Measurements from ENCODE around the gene DGKZ. TPM values are rescaled to one million over a fixed set of nuclear protein-coding genes. Genes with fewer than 3 reads are reported as not detected.

DGKZ gene
- total RNA-seq, 1 experiment from 2014 or later, result 68.9 TPM

GRCh38 chr11:46421257-46421880 is 74.1 kb downstream of the DGKZ start:
- H3K27ac Mint-ChIP-seq, result no peak overlapping the region; a peak in 1 of 7 replicates
- no peaks in the 10 kb centered on the region for H3K27me3 Mint-ChIP-seq (ENCODE audit: low read depth)

More at GRCh38 chr11:46421257-46421880, 74.1 kb downstream of the DGKZ start:
- no peaks in the 10 kb centered on the region for H3K23me2 ChIP-seq (ENCODE audit: insufficient read length, low read depth, low read length, poor library complexity, severe bottlenecking)
- Mint-ChIP-seq H3K9me3 (no peaks in the 10 kb centered on the region), H3K4me1 (peaks cover 6 to 25% of the 10 kb centered on the region in 2 experiments), H3K4me3 (no peak overlapping the region), H3K36me3 (ENCODE audit: insufficient read depth in 1 of 3, low read depth in 3 of 3) (peaks cover 5 to 30% (median 7%) of the 10 kb centered on the region in 3 experiments; a peak in 4 of 7 replicates)
- H3K23ac ChIP-seq (ENCODE audit: insufficient read length, low read depth, low read length), result no peak overlapping the region
- no peak overlapping the region for H3K14ac ChIP-seq (ENCODE audit: insufficient read depth, low read length)
- no peak overlapping the region for H3T11ph ChIP-seq (ENCODE audit: low read length)
- no peak for DNase-seq
- no peak overlapping the region for H2BK20ac ChIP-seq (ENCODE audit: low read depth, low read length, poor library complexity, severe bottlenecking)
- no peak overlapping the region for H3K4ac ChIP-seq (ENCODE audit: low read depth, low read length)
- H3K27me3 ChIP-seq (ENCODE audit: insufficient read depth, low read length), result no peaks in the 10 kb centered on the region
- no CpG with 5 or more reads among the region's 8 CpGs for WGBS (ENCODE audit: extremely low coverage, insufficient read length, low lambda C conversion rate)
- H4K5ac ChIP-seq (ENCODE audit: insufficient read length, low read depth, low read length), result no peak overlapping the region
- H3K9me3 ChIP-seq (ENCODE audit: control insufficient read depth, low read depth, low read length), result no peaks in the 10 kb centered on the region
- no peak overlapping the region for H2BK15ac ChIP-seq (ENCODE audit: low read depth, low read length)
- H4K91ac ChIP-seq (ENCODE audit: insufficient read length, low read depth, low read length), result no peak overlapping the region
- no peak overlapping the region for H2AFZ ChIP-seq (ENCODE audit: low read length)
- no peak overlapping the region for H3K4me2 ChIP-seq (ENCODE audit: insufficient read depth, insufficient read length, low read length)
- no peaks in the 10 kb centered on the region for H3K4me1 ChIP-seq (ENCODE audit: insufficient read depth, low read length)
- H3K56ac ChIP-seq (ENCODE audit: insufficient read length, low read depth, low read length), result no peak overlapping the region
- no peak overlapping the region for H4K8ac ChIP-seq (replicated peaks; ENCODE audit: insufficient read length, low read depth, low read length)
- no peak for TF ChIP-seq CTCF (conservative IDR thresholded peaks at IDR 0.05)
- no peak overlapping the region for H2AK5ac ChIP-seq (ENCODE audit: insufficient read length, low read length)
- H3K9ac ChIP-seq (ENCODE audit: extremely low read depth, insufficient read length, low read length), result no peak overlapping the region
- H3K18ac ChIP-seq (ENCODE audit: insufficient read length, low read depth, low read length), result no peak overlapping the region
- no peak overlapping the region for H3K27ac ChIP-seq (ENCODE audit: insufficient read length, low read depth, low read length)
- no peaks in the 10 kb centered on the region for H3K79me2 ChIP-seq (ENCODE audit: insufficient read depth, low read length)
- no peak overlapping the region for H2BK120ac ChIP-seq (ENCODE audit: low read depth, low read length, poor library complexity, severe bottlenecking)
- H4K20me1 ChIP-seq (ENCODE audit: control insufficient read depth, insufficient read depth, insufficient read length), result no peaks in the 10 kb centered on the region
- no peak overlapping the region for H2BK5ac ChIP-seq (ENCODE audit: insufficient read length, low read length)
- H3K79me1 ChIP-seq (ENCODE audit: insufficient read depth, low read depth, low read length, poor library complexity, severe bottlenecking), result no peaks in the 10 kb centered on the region
- H2BK12ac ChIP-seq (ENCODE audit: insufficient read length, low read depth, low read length), result no peak overlapping the region
